VCaP (cell line): ENCODE measurements around the gene LMBR1.
"Not testable (repeated sequence)": the region's sequence is repeated elsewhere in the genome, so short reads cannot be mapped to it uniquely, and the experiment has no call there.

Source experiments
- H3K27ac ChIP-seq: fragments of 450-650 bp; 2 replicates; pipeline ENCODE4 v1.5.1; 2017
- CTCF ChIP-seq: fragments of 450-650 bp; conservative IDR thresholded peaks from 2 replicates; pipeline ENCODE4 v1.5.1; 2017; ENCODE audit warnings: mild to moderate bottlenecking, moderate library complexity

LMBR1 gene

GRCh38 chr7:156918635-156919034, 25.7 kb upstream of the LMBR1 start:
- H3K27ac ChIP-seq: no peak overlapping the region
- no peak for TF ChIP-seq CTCF

- H3K27ac ChIP-seq: not testable (repeated sequence)
Measured at GRCh38 chr7:156909574-156910252, 16.7 kb upstream of the LMBR1 start.

GRCh38 chr7:156907656-156908055, 14.7 kb upstream of the LMBR1 start:
- no peak for TF ChIP-seq CTCF
- peak overlapping the region; percentile 25; the same call in 1 of the 2 replicates for H3K27ac ChIP-seq

GRCh38 chr7:156906200-156906649, 13.2 kb upstream of the LMBR1 start:
- no peak overlapping the region for H3K27ac ChIP-seq
- no peak for TF ChIP-seq CTCF

- peak overlapping the region; percentile 69 for H3K27ac ChIP-seq
- TF ChIP-seq CTCF: no peak
Measured at GRCh38 chr7:156903232-156903909, 10.4 kb upstream of the LMBR1 start.

- H3K27ac ChIP-seq: not testable (repeated sequence)
Measured at GRCh38 chr7:156900093-156900492, 7.1 kb upstream of the LMBR1 start.

- TF ChIP-seq CTCF: no peak
- no peak overlapping the region for H3K27ac ChIP-seq
Measured at GRCh38 chr7:156898938-156899337, 6.0 kb upstream of the LMBR1 start.

- no peak overlapping the region for H3K27ac ChIP-seq
- TF ChIP-seq CTCF: no peak
Measured at GRCh38 chr7:156897673-156898072, 4.7 kb upstream of the LMBR1 start.
